ENCODE data around the gene UFD1.

- TF ChIP-seq CTCF (conservative IDR thresholded peaks at IDR 0.05; ENCODE audit: low read depth, low read length) = no peak
- no peak for TF ChIP-seq POLR2A (IDR thresholded peaks at IDR 0.05; ENCODE audit: low read depth, low read length)
- TF ChIP-seq MXI1 (IDR thresholded peaks at IDR 0.05; ENCODE audit: borderline replicate concordance, low read depth, low read length) = no peak
- TF ChIP-seq RCOR1 (IDR thresholded peaks at IDR 0.05; ENCODE audit: insufficient replicate concordance, low read length) = no peak
- no peak for TF ChIP-seq CHD1 (IDR thresholded peaks at IDR 0.05; ENCODE audit: low read depth, low read length)
- no peak for TF ChIP-seq RAD21 (IDR thresholded peaks at IDR 0.05; ENCODE audit: low read length)
- no peak for TF ChIP-seq USF2 (IDR thresholded peaks at IDR 0.05; ENCODE audit: low read depth, low read length)
- no peak for TF ChIP-seq SMC3 (IDR thresholded peaks at IDR 0.05; ENCODE audit: low read depth, low read length)
- TF ChIP-seq BHLHE40 (IDR thresholded peaks at IDR 0.05; ENCODE audit: low read depth, low read length) = no peak
- no peak for TF ChIP-seq MAFK (IDR thresholded peaks at IDR 0.05; ENCODE audit: low read depth, low read length)
- no peak for TF ChIP-seq CEBPB (IDR thresholded peaks at IDR 0.05; ENCODE audit: low read depth, low read length)
- no peak for TF ChIP-seq FOS (IDR thresholded peaks at IDR 0.05; ENCODE audit: low read depth, low read length)
- no peak for TF ChIP-seq ELK1 (IDR thresholded peaks at IDR 0.05; ENCODE audit: borderline replicate concordance, low read depth, low read length)
Measured at GRCh38 chr22:19522190-19522880, 43.3 kb upstream of the UFD1 start.
